Pulmonary artery endothelial cell (primary cell): ENCODE measurements around the gene SBF2. TPM values are rescaled to one million over a fixed set of nuclear protein-coding genes. Genes with fewer than 3 reads are reported as not detected.

Experiments
- DNase-seq: peaks from one replicate; pipeline ENCODE4 v3.0.0-alpha.2; 2011; ENCODE audit warnings: low read depth, low spot score
- total RNA-seq: library from RNA; depleted of rRNA; stranded (reverse); fragments of >200 nt; gene quantifications from 2 replicates; pipeline ENCODE4 v1.2.3, GENCODE V29; 2014

SBF2 gene
- total RNA-seq, 1 donor from 2014 or later: 32.7 TPM

DNA sequence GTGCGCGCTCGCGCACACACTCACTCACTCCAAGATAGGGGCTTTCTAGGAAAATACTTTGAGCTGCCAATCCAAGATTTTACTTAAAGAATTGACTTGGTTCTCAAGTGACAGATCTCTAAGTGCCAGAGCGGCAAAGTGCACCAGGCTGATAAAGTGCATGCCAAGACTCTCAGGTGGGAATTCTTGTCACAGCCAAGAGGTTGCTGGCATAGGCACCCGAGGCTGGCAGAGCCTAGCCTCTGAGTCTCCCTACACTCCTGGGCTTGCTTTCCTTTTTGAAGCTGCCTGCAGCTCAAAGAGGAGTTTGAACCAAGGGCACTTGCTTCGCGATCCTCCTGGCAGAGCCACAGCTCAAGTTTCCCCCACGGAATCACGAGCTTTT lies 8.3 kb upstream of the SBF2 start:
- DNase-seq: no peak

GRCh38 chr11:10301656-10302358 lies 7.8 kb upstream of the SBF2 start:
- DNase-seq: no peak

- no peak for DNase-seq
Measured at GRCh38 chr11:10298342-10298741, 4.3 kb upstream of the SBF2 start.

DNA sequence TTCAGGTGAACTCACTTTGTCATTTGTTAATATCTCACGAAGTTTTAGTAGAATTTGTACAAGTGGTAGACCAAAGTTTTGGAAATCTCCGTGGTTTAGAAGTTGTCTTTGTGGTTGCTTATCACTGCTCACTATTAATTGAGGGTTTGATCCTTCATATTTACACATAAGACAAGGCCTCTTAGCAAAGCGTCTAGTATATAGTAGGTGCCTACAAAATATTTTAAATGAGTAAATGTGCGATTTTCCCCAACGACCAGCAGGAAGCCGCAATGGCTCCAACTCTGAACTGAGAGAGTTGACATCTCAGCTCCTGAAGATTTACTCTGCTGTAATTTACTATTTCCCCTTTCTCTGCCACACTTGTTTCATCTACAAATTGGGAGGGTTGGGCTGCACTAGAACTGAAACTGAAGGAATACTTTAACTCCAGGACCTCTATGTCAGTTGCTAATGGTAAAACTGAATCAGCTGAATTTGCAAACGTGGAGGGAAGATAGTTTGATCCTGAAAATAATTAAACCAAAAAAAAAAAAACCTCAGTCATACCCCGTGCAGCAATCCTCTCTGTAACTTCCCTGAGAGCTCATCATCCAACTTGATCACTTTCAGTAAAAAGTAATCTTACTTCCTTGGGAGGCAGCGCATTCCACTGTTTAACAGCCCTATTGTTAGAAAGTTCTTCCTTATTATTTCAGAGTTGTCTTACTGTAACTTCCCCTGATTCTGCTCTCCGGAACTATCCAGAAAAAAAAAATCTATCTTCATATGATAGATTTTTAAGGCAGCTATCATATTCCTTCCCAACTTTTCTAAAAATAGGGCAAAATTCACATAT lies 1.3 kb upstream of the SBF2 start:
- no peak for DNase-seq

DNA sequence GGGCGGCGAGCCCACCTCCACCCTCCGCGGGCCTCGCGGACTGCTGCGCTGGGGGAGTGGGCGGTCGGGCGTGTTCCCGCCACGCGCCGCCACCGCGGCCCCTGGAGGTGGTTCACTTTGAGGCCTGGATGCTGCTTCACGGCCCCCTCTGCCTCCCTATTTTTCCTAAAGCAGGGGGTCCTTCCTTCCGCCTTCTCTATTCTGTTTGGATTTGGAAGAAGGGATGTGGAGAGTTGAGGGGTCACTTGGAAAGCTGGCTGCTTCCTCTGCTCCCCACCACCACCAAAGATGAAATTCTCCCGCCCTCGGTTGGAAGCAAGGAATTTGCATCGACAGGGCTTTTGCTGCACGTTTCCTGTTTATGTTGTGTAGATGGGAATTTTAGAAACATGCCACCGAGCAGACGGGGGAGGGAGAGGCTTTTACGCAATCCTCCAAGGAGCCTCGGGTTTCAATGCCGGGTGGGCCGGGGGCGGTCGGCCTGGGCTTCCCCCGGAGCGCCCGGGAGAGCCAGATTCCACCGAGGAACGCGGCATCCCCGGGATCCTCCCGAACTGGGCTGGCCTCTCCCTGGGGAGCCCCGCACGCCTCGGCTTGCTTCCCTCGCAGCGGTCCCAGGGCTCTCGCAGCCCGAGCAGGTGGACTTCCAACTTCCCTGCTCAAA lies 403 bp upstream of the SBF2 start:
- DNase-seq: no peak

DNA sequence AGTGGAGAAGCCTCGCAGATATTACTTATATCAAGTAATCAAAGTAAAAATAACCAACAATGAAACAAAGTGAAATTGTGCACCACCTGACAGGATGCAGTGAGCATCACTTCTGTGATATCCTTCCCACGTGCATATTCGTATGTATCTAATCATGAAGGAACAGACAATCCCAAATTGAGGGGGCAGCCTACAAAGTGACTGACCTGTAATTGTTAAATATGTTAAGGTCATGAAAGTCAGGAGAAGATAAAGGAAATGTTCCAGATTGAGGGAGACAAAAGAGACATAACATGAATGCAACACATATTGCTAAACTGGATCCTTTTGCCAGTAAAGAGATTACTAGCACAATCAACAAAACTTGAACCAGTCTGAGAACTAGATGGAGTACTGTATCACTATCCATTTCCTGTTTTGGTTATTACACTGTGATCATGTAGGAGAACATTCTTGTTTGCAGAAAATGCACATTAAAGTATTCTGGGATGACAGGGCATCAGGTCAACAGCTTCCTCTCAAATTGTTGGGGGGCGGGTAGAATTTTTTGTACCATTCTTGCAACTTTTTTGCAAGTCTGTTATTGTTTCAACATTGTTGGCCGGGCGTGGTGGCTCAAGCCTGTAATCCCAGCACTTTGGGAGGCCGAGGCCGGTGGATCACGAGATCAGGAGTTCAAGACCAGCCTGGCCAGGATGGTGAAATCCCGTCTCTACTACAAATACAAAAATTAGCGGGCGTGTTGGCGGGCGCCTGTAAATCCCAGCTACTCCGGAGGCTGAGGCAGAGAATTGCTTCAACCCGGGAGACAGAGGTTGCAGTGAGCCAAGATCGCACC lies 2.0 kb downstream of the SBF2 start:
- DNase-seq: no peak

DNA sequence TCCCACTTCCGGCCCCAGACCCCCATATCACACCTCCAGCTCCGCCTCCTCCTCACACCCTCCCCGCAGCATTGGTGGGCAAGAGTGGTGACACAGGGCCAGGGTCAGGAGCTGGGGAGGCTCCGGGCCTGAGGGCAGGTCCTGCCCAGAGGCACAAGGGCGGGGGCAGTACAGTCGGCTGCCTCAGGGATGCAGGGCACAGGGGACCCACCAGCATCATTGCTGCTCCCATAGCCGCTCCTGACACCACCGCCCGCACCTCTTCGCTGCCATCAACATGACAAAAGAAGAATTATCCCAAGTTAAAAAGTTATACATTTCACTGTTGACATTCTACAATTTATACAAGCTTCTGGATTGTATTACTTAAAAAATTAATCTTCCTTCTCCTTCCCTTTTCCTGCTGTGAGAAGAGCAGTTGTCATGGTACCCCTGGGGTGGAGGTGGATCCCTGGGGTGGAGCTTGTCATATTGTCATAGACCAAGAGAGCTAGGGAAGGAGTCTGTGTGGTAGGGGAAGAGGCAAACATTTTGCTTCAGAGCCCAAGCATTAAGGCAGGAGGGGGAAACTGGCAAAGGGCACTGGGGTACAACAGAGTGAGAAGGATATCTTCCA lies 4.1 kb downstream of the SBF2 start:
- DNase-seq: no peak

DNA sequence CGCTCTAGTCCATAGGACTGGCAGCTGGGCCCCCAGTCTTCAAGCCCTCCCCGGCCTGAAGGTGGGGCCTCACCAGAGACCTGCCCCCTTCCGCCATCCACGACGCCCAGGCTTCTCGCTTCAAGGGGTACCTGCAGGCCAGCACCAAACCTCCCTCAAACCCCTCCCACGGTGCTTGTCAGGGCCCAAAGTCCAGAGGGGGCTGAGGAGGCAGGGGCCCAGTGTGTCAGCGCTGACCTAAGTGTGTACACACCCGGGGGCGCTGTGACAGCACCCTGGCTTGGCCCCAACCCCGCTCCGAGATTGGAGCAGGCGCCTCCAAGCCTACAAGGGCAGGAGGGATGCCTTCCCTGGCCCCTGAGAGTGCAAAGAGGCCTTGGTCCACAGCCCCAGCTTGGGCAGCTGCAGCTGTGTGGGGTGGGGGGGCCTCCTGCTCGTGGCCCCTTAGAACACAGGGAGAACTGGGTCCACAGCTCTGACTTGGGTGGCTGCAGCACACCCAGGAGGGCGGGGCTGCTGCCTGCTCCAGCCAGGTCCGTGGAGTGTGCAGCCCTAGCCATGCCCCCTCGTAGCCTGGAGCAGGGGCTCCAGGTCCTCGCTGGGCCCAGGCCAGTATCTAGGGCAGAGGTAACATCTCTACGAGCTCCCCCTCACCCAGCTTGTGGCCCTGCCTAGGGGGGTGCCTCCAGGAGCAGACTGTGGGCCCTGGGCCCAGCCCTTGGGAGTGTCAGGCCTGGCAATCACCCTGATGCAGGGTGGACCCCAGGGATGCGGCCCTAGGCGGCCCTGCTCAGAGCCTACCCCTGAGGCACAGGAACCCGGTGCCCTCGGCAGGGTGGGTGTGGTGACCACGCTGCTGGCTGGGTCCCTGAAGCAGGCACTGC lies 4.9 kb downstream of the SBF2 start:
- no peak for DNase-seq

- no peak for DNase-seq
Measured at GRCh38 chr11:10287766-10288715, 6.0 kb downstream of the SBF2 start.

- DNase-seq: no peak
Measured at GRCh38 chr11:10287140-10287539, 6.9 kb downstream of the SBF2 start.

- DNase-seq: no peak
Measured at GRCh38 chr11:10285148-10285802, 8.7 kb downstream of the SBF2 start.

DNA sequence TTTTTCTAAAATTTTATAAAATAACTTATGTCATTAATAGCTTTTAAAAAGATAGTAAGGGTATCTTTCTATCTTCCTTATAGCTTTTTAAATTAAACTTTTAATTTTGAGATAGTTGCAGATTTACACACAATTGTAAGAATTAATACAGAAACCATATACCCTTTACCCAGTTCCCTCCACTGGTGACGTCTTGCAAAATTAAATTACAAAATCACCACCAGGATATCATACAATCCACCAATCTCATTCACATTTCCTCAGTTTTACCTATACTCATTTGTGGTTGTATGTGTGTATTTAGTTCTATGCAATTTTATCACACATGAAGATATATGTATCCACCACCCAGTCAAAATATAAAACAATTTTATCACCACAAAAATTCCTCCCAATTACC lies 10.0 kb downstream of the SBF2 start:
- no peak for DNase-seq

- DNase-seq: no peak
Measured at GRCh38 chr11:10282117-10282516, 11.9 kb downstream of the SBF2 start.

GRCh38 chr11:10275714-10276113 lies 18.3 kb downstream of the SBF2 start:
- DNase-seq: no peak

DNA sequence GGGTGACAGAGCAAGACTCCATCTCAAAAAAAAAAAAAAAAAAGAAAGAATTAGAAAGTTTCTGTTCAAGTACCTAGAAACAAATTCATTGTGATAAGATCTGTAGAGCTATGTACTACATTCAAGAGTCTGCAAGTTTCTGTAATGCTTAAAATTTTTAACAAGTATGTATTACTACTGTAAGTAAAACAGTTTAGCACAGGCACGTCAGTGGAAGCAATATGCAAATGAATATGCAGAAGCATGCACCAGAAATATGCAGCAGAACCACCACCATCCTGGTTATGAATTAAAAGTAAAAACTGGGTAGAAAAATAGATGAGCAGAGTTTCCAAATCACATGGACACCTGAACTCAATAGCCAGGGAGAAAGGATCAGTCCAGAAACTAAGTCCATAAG lies 19.3 kb downstream of the SBF2 start:
- DNase-seq: no peak

- no peak for DNase-seq
Measured at GRCh38 chr11:10273738-10274137, 20.3 kb downstream of the SBF2 start.

- DNase-seq: no peak
Measured at GRCh38 chr11:10272132-10272531, 21.9 kb downstream of the SBF2 start.

- DNase-seq: no peak
Measured at GRCh38 chr11:10268746-10269488, 25.1 kb downstream of the SBF2 start.
